Activated T-helper 17 cell treated with anti-CD3 and anti-CD28 coated beads, Interleukin-2, amount 50 U/mL, for 72 hours (primary cell): ENCODE measurements around the gene DENND5B. TPM values are rescaled to one million over a fixed set of nuclear protein-coding genes. Genes with fewer than 3 reads are reported as not detected.
"Not testable (repeated sequence)": the region's sequence is repeated elsewhere in the genome, so short reads cannot be mapped to it uniquely, and the experiment has no call there.

Source experiments
- ATAC-seq: fragments of 150-1000 bp; cut with Tn5 transposase; replicated peaks from 2 replicates; pipeline ENCODE4 v1.10.0; 2021; ENCODE audit warnings: mild to moderate bottlenecking, moderate library complexity
- H3K27ac Mint-ChIP-seq: one replicate; pipeline ENCODE4 v1.8.0; 2022; ENCODE audit warnings: mixed read lengths
- H3K27me3 Mint-ChIP-seq: one replicate; pipeline ENCODE4 v1.8.0; 2022; ENCODE audit warnings: mixed read lengths
- H3K36me3 Mint-ChIP-seq: one replicate; pipeline ENCODE4 v1.8.0; 2022; ENCODE audit warnings: low read depth, mild to moderate bottlenecking, mixed read lengths
- H3K4me1 Mint-ChIP-seq: one replicate; pipeline ENCODE4 v1.8.0; 2022; ENCODE audit warnings: mixed read lengths
- H3K4me3 Mint-ChIP-seq: one replicate; pipeline ENCODE4 v1.8.0; 2022; ENCODE audit warnings: mild to moderate bottlenecking, mixed read lengths
- H3K9me3 Mint-ChIP-seq: one replicate; pipeline ENCODE4 v1.8.0; 2022; ENCODE audit warnings: mixed read lengths
- total RNA-seq, 2 donors: library from RNA; stranded (reverse); gene quantifications; one replicate each; pipeline ENCODE4 v1.2.3, GENCODE V29; 2022

DENND5B gene
- total RNA-seq, 2 donors from 2014 or later, result 0.58 TPM; not detected in 1

- no peak overlapping the region for H3K27ac Mint-ChIP-seq
- no peak for ATAC-seq
- no peaks in the 10 kb centered on the region for H3K4me1 Mint-ChIP-seq
- no peak overlapping the region for H3K4me3 Mint-ChIP-seq
- H3K27me3 Mint-ChIP-seq, result peaks cover 3% of the 10 kb centered on the region
- H3K36me3 Mint-ChIP-seq, result no peaks in the 10 kb centered on the region
- H3K9me3 Mint-ChIP-seq, result no peaks in the 10 kb centered on the region
These were observed 72.2 kb downstream of the DENND5B start for GRCh38 chr12:31518680-31519227.

- Mint-ChIP-seq H3K9me3 (no peaks in the 10 kb centered on the region), H3K4me1 (no peaks in the 10 kb centered on the region), H3K36me3 (no peaks in the 10 kb centered on the region), H3K27ac (no peak overlapping the region), H3K4me3 (no peak overlapping the region), H3K27me3 (peaks cover 3% of the 10 kb centered on the region)
- ATAC-seq, result no peak
These were observed 72.9 kb downstream of the DENND5B start for GRCh38 chr12:31517994-31518393.

GRCh38 chr12:31516702-31517101 is 74.2 kb downstream of the DENND5B start:
- Mint-ChIP-seq H3K9me3 (no peaks in the 10 kb centered on the region), H3K27me3 (peaks cover 3% of the 10 kb centered on the region), H3K36me3 (no peaks in the 10 kb centered on the region), H3K4me3 (no peak overlapping the region), H3K4me1 (no peaks in the 10 kb centered on the region), H3K27ac (no peak overlapping the region)
- no peak for ATAC-seq

GRCh38 chr12:31514912-31515311 is 76.0 kb downstream of the DENND5B start:
- Mint-ChIP-seq H3K27ac (no peak overlapping the region), H3K27me3 (peaks cover 3% of the 10 kb centered on the region), H3K4me3 (no peak overlapping the region), H3K9me3 (no peaks in the 10 kb centered on the region), H3K36me3 (no peaks in the 10 kb centered on the region), H3K4me1 (no peaks in the 10 kb centered on the region)
- ATAC-seq, result no peak

- Mint-ChIP-seq H3K36me3 (no peaks in the 10 kb centered on the region), H3K27ac (no peak overlapping the region), H3K27me3 (peaks cover 3% of the 10 kb centered on the region), H3K9me3 (no peaks in the 10 kb centered on the region), H3K4me1 (no peaks in the 10 kb centered on the region), H3K4me3 (no peak overlapping the region)
- no peak for ATAC-seq
These were observed 80.9 kb downstream of the DENND5B start for GRCh38 chr12:31510034-31510433.

- H3K36me3 Mint-ChIP-seq, result no peaks in the 10 kb centered on the region
- ATAC-seq, result no peak
- no peak overlapping the region for H3K27ac Mint-ChIP-seq
- no peaks in the 10 kb centered on the region for H3K27me3 Mint-ChIP-seq
- no peaks in the 10 kb centered on the region for H3K9me3 Mint-ChIP-seq
- no peak overlapping the region for H3K4me3 Mint-ChIP-seq
- no peaks in the 10 kb centered on the region for H3K4me1 Mint-ChIP-seq
These were observed 82.3 kb downstream of the DENND5B start for GRCh38 chr12:31508436-31509150.

GRCh38 chr12:31507966-31508365 is 83.0 kb downstream of the DENND5B start:
- Mint-ChIP-seq H3K27ac (no peak overlapping the region), H3K4me3 (no peak overlapping the region), H3K36me3 (no peaks in the 10 kb centered on the region), H3K27me3 (no peaks in the 10 kb centered on the region), H3K4me1 (no peaks in the 10 kb centered on the region), H3K9me3 (no peaks in the 10 kb centered on the region)
- no peak for ATAC-seq

- no peaks in the 10 kb centered on the region for H3K36me3 Mint-ChIP-seq
- no peaks in the 10 kb centered on the region for H3K27me3 Mint-ChIP-seq
These were observed 84.2 kb downstream of the DENND5B start for GRCh38 chr12:31506515-31507306.

GRCh38 chr12:31504625-31505222 is 86.2 kb downstream of the DENND5B start:
- Mint-ChIP-seq H3K27me3 (peaks cover 2% of the 10 kb centered on the region), H3K4me1 (no peaks in the 10 kb centered on the region), H3K9me3 (no peaks in the 10 kb centered on the region), H3K36me3 (no peaks in the 10 kb centered on the region), H3K4me3 (no peak overlapping the region), H3K27ac (no peak overlapping the region)
- no peak for ATAC-seq

More at GRCh38 chr12:31506515-31507306, 84.2 kb downstream of the DENND5B start:
- no peak overlapping the region for H3K27ac Mint-ChIP-seq
- ATAC-seq, result no peak
- H3K9me3 Mint-ChIP-seq, result no peaks in the 10 kb centered on the region
- no peaks in the 10 kb centered on the region for H3K4me1 Mint-ChIP-seq
- no peak overlapping the region for H3K4me3 Mint-ChIP-seq

GRCh38 chr12:31501014-31501413 is 89.9 kb downstream of the DENND5B start:
- ATAC-seq, H3K27ac Mint-ChIP-seq, H3K36me3 Mint-ChIP-seq, H3K9me3 Mint-ChIP-seq, H3K4me1 Mint-ChIP-seq, H3K27me3 Mint-ChIP-seq, H3K4me3 Mint-ChIP-seq: not testable (repeated sequence)

- no peaks in the 10 kb centered on the region for H3K36me3 Mint-ChIP-seq
- H3K27me3 Mint-ChIP-seq, result peaks cover 8% of the 10 kb centered on the region
- no peak overlapping the region for H3K4me3 Mint-ChIP-seq
- H3K9me3 Mint-ChIP-seq, result no peaks in the 10 kb centered on the region
- no peak for ATAC-seq
- H3K4me1 Mint-ChIP-seq, result no peaks in the 10 kb centered on the region
- H3K27ac Mint-ChIP-seq, result no peak overlapping the region
These were observed 91.4 kb downstream of the DENND5B start for GRCh38 chr12:31499567-31499966.

GRCh38 chr12:31498424-31498823 is 92.5 kb downstream of the DENND5B start:
- Mint-ChIP-seq H3K27ac (no peak overlapping the region), H3K36me3 (no peaks in the 10 kb centered on the region), H3K4me3 (no peak overlapping the region), H3K27me3 (peaks cover 10% of the 10 kb centered on the region), H3K9me3 (no peaks in the 10 kb centered on the region), H3K4me1 (no peaks in the 10 kb centered on the region)
- no peak for ATAC-seq

GRCh38 chr12:31496257-31496656 is 94.7 kb downstream of the DENND5B start:
- Mint-ChIP-seq H3K4me1 (no peaks in the 10 kb centered on the region), H3K36me3 (no peaks in the 10 kb centered on the region), H3K27ac (no peak overlapping the region), H3K4me3 (no peak overlapping the region), H3K27me3 (peaks cover 10% of the 10 kb centered on the region), H3K9me3 (no peaks in the 10 kb centered on the region)
- ATAC-seq, result no peak

- peaks cover 13% of the 10 kb centered on the region for H3K27me3 Mint-ChIP-seq
- no peaks in the 10 kb centered on the region for H3K4me1 Mint-ChIP-seq
- no peak for ATAC-seq
- H3K27ac Mint-ChIP-seq, result no peak overlapping the region
- H3K9me3 Mint-ChIP-seq, result no peaks in the 10 kb centered on the region
- H3K36me3 Mint-ChIP-seq, result no peaks in the 10 kb centered on the region
- H3K4me3 Mint-ChIP-seq, result no peak overlapping the region
These were observed 96.5 kb downstream of the DENND5B start for GRCh38 chr12:31494455-31494854.
